Sigmoid colon (tissue), 4 donors: ENCODE measurements around the gene NUCB2.

ENCODE experiments used
- CTCF ChIP-seq, 4 experiments: fragments of 450-650 bp in 3 of 4; fragments of 200-600 bp in 1 of 4; IDR thresholded peaks; one replicate each; pipeline ENCODE4 v1.5.1; 2016 to 2019; ENCODE audit warnings: antibody characterized with exemption in 4 of 4, mild to moderate bottlenecking in 3 of 4, moderate library complexity in 2 of 4
- EP300 ChIP-seq, 4 donors: sonication (generic); formaldehyde crosslinking; IDR thresholded peaks; one replicate each; pipeline ENCODE4 v1.6.1; 2017; ENCODE audit warnings: antibody characterized with exemption in 4 of 4
- POLR2A ChIP-seq, 2 donors: fragments of 450-650 bp; IDR thresholded peaks; one replicate each; pipeline ENCODE4 v1.6.1; 2016; ENCODE audit warnings: antibody characterized with exemption in 2 of 2, mild to moderate bottlenecking in 2 of 2, moderate library complexity in 2 of 2
- POLR2AphosphoS5 ChIP-seq, 4 donors: sonication (generic); formaldehyde crosslinking; IDR thresholded peaks; one replicate each; pipeline ENCODE4 v1.6.1; 2017; ENCODE audit warnings: antibody characterized with exemption in 4 of 4

GRCh38 chr11:17286332-17286731 lies 9.8 kb downstream of the NUCB2 start:
- no peak for TF ChIP-seq CTCF (IDR thresholded peaks at IDR 0.05)
- no peak for TF ChIP-seq POLR2A (IDR thresholded peaks at IDR 0.05)
- TF ChIP-seq EP300 (IDR thresholded peaks at IDR 0.05) = no peak
- TF ChIP-seq POLR2AphosphoS5 (IDR thresholded peaks at IDR 0.05) = no peak
